HCT116 (cell line): ENCODE results near the gene KRT14. TPM values are rescaled to one million over a fixed set of nuclear protein-coding genes. Genes with fewer than 3 reads are reported as not detected.

Experiments
- ATAC-seq: fragments of 200-7000 bp; cut with Tn5 transposase; 2 replicates; pipeline ENCODE4 v1.9.1; 2020; ENCODE audit warnings: mild to moderate bottlenecking, moderate library complexity
- BruUV-seq: library from RNA; stranded (reverse); fragments of 400-500 nt; replicated peaks from 2 replicates; lab custom pipeline; 2021; lab: Mats Ljungman, UMichigan
- CTCF ChIA-PET: fragments of 300-600 bp; sonication (Branson Sonifier 250); formaldehyde crosslinking; loops from one replicate; lab custom pipeline; 2021; ENCODE audit warnings: antibody characterized with exemption; lab: Charles Lee
- POLR2A ChIA-PET: fragments of 300-600, 350-600 bp; sonication (Branson Sonifier 250); formaldehyde crosslinking; loops from one replicate; lab custom pipeline; 2021; ENCODE audit warnings: antibody characterized with exemption; lab: Charles Lee
- RAD21 ChIA-PET, 2 experiments: fragments of 300-600 bp; sonication (Branson Sonifier 250); formaldehyde crosslinking; loops; one replicate each; lab custom pipeline; 2023; ENCODE audit warnings: low total read pairs in 2 of 2; ENCODE audit not compliant: uncharacterized antibody in 2 of 2, unreplicated experiment in 2 of 2, low non-redundant PET in 1 of 2; lab: Charles Lee
- DNase-seq: peaks from one replicate; pipeline ENCODE4 v3.0.0-alpha.2; 2010; ENCODE audit warnings: low read depth, low spot score
- H2AFZ ChIP-seq: fragments of 200-600 bp; shearing (Covaris generic), sonication (generic); 2 replicates; pipeline ENCODE4 v1.6.1; 2017; ENCODE audit warnings: low read depth, mixed run types, mixed read lengths, antibody characterized with exemption, low read length; ENCODE audit not compliant: poor library complexity, severe bottlenecking
- H3K27ac ChIP-seq: 2 replicates; pipeline ENCODE4 v1.5.1; 2012; ENCODE audit warnings: low read depth, low read length
- H3K27me3 ChIP-seq: fragments of 200-600 bp; sonication (generic); 2 replicates; pipeline ENCODE4 v1.6.1; 2016; ENCODE audit warnings: mixed run types, low read length, mixed read lengths; ENCODE audit not compliant: insufficient read depth
- H3K36me3 ChIP-seq, 2 experiments: fragments of 200-500 bp in 1 of 2; fragments of 200-600 bp in 1 of 2; sonication (Bioruptor generic) in 1 of 2; sonication (generic) in 1 of 2; 2 replicates each; pipeline versions ENCODE4 v1.5.1 to v1.6.1; 2014 to 2016; ENCODE audit warnings: low read length in 2 of 2, inconsistent platforms in 1 of 2, mixed read lengths in 1 of 2, mixed run types in 1 of 2; ENCODE audit not compliant: insufficient read depth in 2 of 2, control insufficient read depth in 1 of 2
- H3K4me1 ChIP-seq, 2 experiments: fragments of 200-600 bp in 1 of 2; sonication (generic) in 1 of 2; 2 replicates each; pipeline versions ENCODE4 v1.5.1 to v1.6.1; 2012 to 2017; ENCODE audit warnings: low read length in 2 of 2, inconsistent platforms in 1 of 2, mild to moderate bottlenecking in 1 of 2, mixed read lengths in 1 of 2, mixed run types in 1 of 2, moderate library complexity in 1 of 2; ENCODE audit not compliant: insufficient read depth in 2 of 2, control insufficient read depth in 1 of 2
- H3K4me2 ChIP-seq: fragments of 200-600 bp; sonication (generic); 2 replicates; pipeline ENCODE4 v1.6.1; 2017; ENCODE audit warnings: mixed run types, low read length, mixed read lengths
- H3K4me3 ChIP-seq, 2 experiments: fragments of 200-600 bp in 1 of 2; sonication (generic) in 1 of 2; replicated peaks in 1 of 2; 2 replicates each; pipeline ENCODE4 v1.5.1; 2011 to 2016; ENCODE audit warnings: low read length in 2 of 2, control low read depth in 1 of 2, low read depth in 1 of 2, mild to moderate bottlenecking in 1 of 2, mixed read lengths in 1 of 2, mixed run types in 1 of 2
- H3K79me2 ChIP-seq: fragments of 200-600 bp; sonication (generic); 2 replicates; pipeline ENCODE4 v1.6.1; 2017; ENCODE audit warnings: mild to moderate bottlenecking, mixed run types, low read length, moderate library complexity, mixed read lengths; ENCODE audit not compliant: insufficient read depth
- H3K9ac ChIP-seq: fragments of 200-600 bp; sonication (generic); 2 replicates; pipeline ENCODE4 v1.6.1; 2016; ENCODE audit warnings: low read length, mixed read lengths
- H3K9me2 ChIP-seq: fragments of 200-600 bp; sonication (generic), shearing (Covaris generic); 2 replicates; pipeline ENCODE4 v1.6.1; 2017; ENCODE audit warnings: mixed run types, mild to moderate bottlenecking, moderate library complexity; ENCODE audit not compliant: insufficient read depth
- H3K9me3 ChIP-seq, 2 experiments: fragments of 200-500 bp in 1 of 2; fragments of 200-600 bp in 1 of 2; sonication (Bioruptor generic) in 1 of 2; sonication (generic) in 1 of 2; 2 replicates each; pipeline ENCODE4 v1.6.1; 2014 to 2017; ENCODE audit warnings: low read length in 2 of 2, mixed read lengths in 2 of 2, inconsistent platforms in 1 of 2, low read depth in 1 of 2, mild to moderate bottlenecking in 1 of 2, mixed run types in 1 of 2, moderate library complexity in 1 of 2; ENCODE audit not compliant: control insufficient read depth in 1 of 2, insufficient read depth in 1 of 2
- H4K20me1 ChIP-seq: fragments of 200-600 bp; sonication (generic), shearing (Covaris generic); 2 replicates; pipeline ENCODE4 v1.6.1; 2017; ENCODE audit warnings: mixed run types, mild to moderate bottlenecking, moderate library complexity; ENCODE audit not compliant: insufficient read depth
- CBX3 ChIP-seq: IDR thresholded peaks from 2 replicates; pipeline ENCODE4 v1.6.1; 2012; ENCODE audit warnings: low read depth
- EGR1 ChIP-seq: IDR thresholded peaks from 2 replicates; pipeline ENCODE4 v1.6.1; 2012; ENCODE audit warnings: low read depth
- MAX ChIP-seq: IDR thresholded peaks from 2 replicates; pipeline ENCODE4 v1.6.1; 2012
- POLR2AphosphoS5 ChIP-seq: IDR thresholded peaks from 2 replicates; pipeline ENCODE4 v1.6.1; 2011; ENCODE audit warnings: mild to moderate bottlenecking, low read depth, low read length, moderate library complexity
- RAD21 ChIP-seq: IDR thresholded peaks from 2 replicates; pipeline ENCODE4 v1.6.1; 2012; ENCODE audit warnings: low read depth, mild to moderate bottlenecking
- SP1 ChIP-seq: IDR thresholded peaks from 2 replicates; pipeline ENCODE4 v1.6.1; 2012; ENCODE audit warnings: low read depth
- SRF ChIP-seq: IDR thresholded peaks from 2 replicates; pipeline ENCODE4 v1.6.1; 2012; ENCODE audit warnings: low read depth
- TCF7L2 ChIP-seq: IDR thresholded peaks from 2 replicates; pipeline ENCODE4 v1.7.0; 2011; ENCODE audit warnings: borderline replicate concordance, inconsistent platforms; ENCODE audit not compliant: insufficient read depth, insufficient read length; ENCODE audit errors: extremely low read depth
- YY1 ChIP-seq: IDR thresholded peaks from 2 replicates; pipeline ENCODE4 v1.6.1; 2011; ENCODE audit warnings: low read length, low read depth, moderate library complexity, mild to moderate bottlenecking; ENCODE audit not compliant: insufficient replicate concordance; ENCODE audit errors: extremely low read depth
- ZBTB33 ChIP-seq: IDR thresholded peaks from 2 replicates; pipeline ENCODE4 v1.6.1; 2011; ENCODE audit warnings: mild to moderate bottlenecking, low read length, moderate library complexity; ENCODE audit not compliant: insufficient replicate concordance; ENCODE audit errors: extremely low read depth
- ZFX ChIP-seq: fragments of 450-650 bp; IDR thresholded peaks from 2 replicates; pipeline ENCODE4 v1.6.1; 2017
- intact Hi-C: fragments of 100-400 bp; cut with micrococcal nuclease; formaldehyde crosslinking; loops from 2 replicates; pipeline ENCODE4 v1.10.0; 2022
- total RNA-seq: library from RNA; stranded (reverse); gene quantifications from one replicate; pipeline ENCODE4 v1.2.1, GENCODE V29; 2021; ENCODE audit not compliant: unreplicated experiment

Gene KRT14
- total RNA-seq, 1 experiment from 2014 or later, result not detected

- POLR2A ChIA-PET, result no interaction called here
- CTCF ChIA-PET, result interaction anchor here (7.3 kb wide), 1 partner anchor 93 kb away, joined by 142 read pairs; no protein-coding TSS in a partner anchor
- Histone ChIP-seq H3K27ac (no peak overlapping the region), H3K4me1 (peaks cover 5 to 34% of the 10 kb centered on the region in 2 experiments; a peak in 3 of 4 replicates), H3K79me2 (no peaks in the 10 kb centered on the region), H3K27me3 (no peaks in the 10 kb centered on the region), H3K9me3 (no peaks in the 10 kb centered on the region), H3K36me3 (no peaks in the 10 kb centered on the region), H3K4me3 (no peak overlapping the region), H4K20me1 (no peaks in the 10 kb centered on the region), H3K9me2 (no peaks in the 10 kb centered on the region), H3K9ac (no peak overlapping the region), H3K4me2 (no peak overlapping the region)
- no TSS peak for BruUV-seq
- no peak for DNase-seq
- no peak for ATAC-seq
- intact Hi-C loops, result no loop called here
- RAD21 ChIA-PET, result no interaction called here
- TF ChIP-seq ZFX (no peak), POLR2AphosphoS5 (no peak), TCF7L2 (no peak), SP1 (no peak), SRF (no peak), CBX3 (no peak), EGR1 (no peak)
- TF ChIP-seq, all 23 proteins: peak for 0
- no peak overlapping the region for H2AFZ ChIP-seq
Observed at GRCh38 chr17:41553987-41554680, 32.6 kb downstream of the KRT14 start.

- H3K9me3 ChIP-seq, result no peaks in the 10 kb centered on the region
- no peaks in the 10 kb centered on the region for H3K36me3 ChIP-seq
- no peak overlapping the region for H3K27ac ChIP-seq
- H2AFZ ChIP-seq, result peak overlapping the region; percentile 2
- H3K27me3 ChIP-seq, result no peaks in the 10 kb centered on the region
- no peaks in the 10 kb centered on the region for H4K20me1 ChIP-seq
- ChIA-PET CTCF (interaction anchor here (7.3 kb wide), 1 partner anchor 94 kb away, joined by 142 read pairs; no protein-coding TSS in a partner anchor), POLR2A (no interaction called here), RAD21 (no interaction called here)
- TF ChIP-seq TCF7L2 (peak; percentile 11), ZBTB33 (no peak), RAD21 (no peak), MAX (0 out of 2 replicates have a peak, but pooled peaks have one; percentile 15), YY1 (no peak)
- H3K79me2 ChIP-seq, result no peaks in the 10 kb centered on the region
- ATAC-seq (no peak), DNase-seq (no peak)
- H3K4me3 ChIP-seq, result no peak overlapping the region
- peaks cover 13 to 44% of the 10 kb centered on the region in 2 experiments for H3K4me1 ChIP-seq
- intact Hi-C loops, result no loop called here
- H3K9ac ChIP-seq, result no peak overlapping the region
- H3K9me2 ChIP-seq, result no peaks in the 10 kb centered on the region
- no TSS peak for BruUV-seq
- H3K4me2 ChIP-seq, result no peak overlapping the region
Observed at GRCh38 chr17:41553176-41553575, 33.5 kb downstream of the KRT14 start.
